Measurements from ENCODE around the gene PRKACA.

- TF ChIP-seq CTCF (conservative IDR thresholded peaks at IDR 0.05; ENCODE audit: low read length) (no peak), EZH2phosphoT487 (IDR thresholded peaks at IDR 0.05; ENCODE audit: borderline replicate concordance, low read depth, low read length) (no peak)
Observed at GRCh38 chr19:14127929-14128509, 10.5 kb upstream of the PRKACA start.

Data from OCI-LY7 (cell line).